GM18517 (cell line): ENCODE data around the gene CALU.

Experiments used
- ATAC-seq: cut with Tn5 transposase; IDR thresholded peaks from one replicate; pipeline ENCODE4 v1.9.1; 2021; ENCODE audit warnings: mild to moderate bottlenecking, moderate library complexity; ENCODE audit not compliant: unreplicated experiment

Gene CALU

DNA sequence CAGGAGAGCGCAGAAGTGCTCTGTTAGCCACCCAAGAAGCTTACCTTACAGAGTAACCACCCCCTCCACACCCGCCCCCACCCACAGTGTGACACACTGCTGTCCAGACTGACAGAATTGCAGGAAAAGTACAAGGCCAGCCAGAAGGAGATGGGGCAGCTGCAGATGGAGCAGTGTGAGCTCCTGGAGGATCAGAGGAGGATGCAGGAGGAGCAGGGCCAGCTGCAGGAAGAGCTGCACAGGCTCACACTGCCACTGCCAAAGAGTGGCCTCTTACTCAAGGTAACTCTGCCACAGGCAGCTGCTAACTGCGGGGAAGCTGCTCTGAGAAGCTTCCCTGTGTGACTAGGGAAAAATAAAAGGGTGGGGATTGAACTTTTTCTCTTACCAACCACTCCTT, 70.2 kb downstream of the CALU start:
- no peak for ATAC-seq

DNA sequence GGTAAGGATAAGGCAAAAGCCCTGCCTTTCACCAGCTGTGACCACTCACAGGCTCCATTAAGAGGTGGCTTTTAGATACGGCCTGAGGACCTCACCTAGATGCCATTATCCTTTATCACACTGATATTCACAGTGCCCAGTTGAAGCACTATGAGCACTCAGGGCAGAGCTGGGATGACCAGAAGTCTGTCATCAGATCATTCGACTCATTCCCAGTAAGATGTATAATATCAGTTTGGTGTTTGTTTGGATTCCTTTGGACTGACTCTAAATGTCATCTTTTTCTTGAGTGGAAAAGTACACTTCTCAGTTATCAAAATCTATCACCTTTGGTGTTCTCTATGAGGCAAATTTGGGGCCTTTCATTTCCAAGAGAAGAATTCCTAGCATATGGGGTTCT, 71.3 kb downstream of the CALU start:
- no peak for ATAC-seq

DNA sequence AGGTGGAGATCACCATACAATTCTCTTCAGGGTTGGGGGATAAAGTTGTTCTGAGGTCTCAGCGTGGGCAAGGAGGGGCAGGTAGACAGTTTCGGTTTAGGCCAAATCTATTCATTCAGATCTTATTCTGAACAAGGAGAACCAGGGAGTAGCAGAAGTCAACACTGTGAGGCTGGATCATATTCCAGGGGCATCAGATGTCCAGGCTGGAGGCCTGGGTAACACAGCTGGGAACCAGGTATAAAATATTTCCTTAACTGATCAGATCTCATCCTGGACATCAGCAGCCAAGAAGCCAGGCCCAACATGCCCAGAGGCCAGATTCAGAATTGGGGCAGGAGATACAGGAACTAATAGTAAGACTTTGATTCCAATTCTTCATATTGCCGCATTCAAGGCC, 71.8 kb downstream of the CALU start:
- ATAC-seq, result no peak

DNA sequence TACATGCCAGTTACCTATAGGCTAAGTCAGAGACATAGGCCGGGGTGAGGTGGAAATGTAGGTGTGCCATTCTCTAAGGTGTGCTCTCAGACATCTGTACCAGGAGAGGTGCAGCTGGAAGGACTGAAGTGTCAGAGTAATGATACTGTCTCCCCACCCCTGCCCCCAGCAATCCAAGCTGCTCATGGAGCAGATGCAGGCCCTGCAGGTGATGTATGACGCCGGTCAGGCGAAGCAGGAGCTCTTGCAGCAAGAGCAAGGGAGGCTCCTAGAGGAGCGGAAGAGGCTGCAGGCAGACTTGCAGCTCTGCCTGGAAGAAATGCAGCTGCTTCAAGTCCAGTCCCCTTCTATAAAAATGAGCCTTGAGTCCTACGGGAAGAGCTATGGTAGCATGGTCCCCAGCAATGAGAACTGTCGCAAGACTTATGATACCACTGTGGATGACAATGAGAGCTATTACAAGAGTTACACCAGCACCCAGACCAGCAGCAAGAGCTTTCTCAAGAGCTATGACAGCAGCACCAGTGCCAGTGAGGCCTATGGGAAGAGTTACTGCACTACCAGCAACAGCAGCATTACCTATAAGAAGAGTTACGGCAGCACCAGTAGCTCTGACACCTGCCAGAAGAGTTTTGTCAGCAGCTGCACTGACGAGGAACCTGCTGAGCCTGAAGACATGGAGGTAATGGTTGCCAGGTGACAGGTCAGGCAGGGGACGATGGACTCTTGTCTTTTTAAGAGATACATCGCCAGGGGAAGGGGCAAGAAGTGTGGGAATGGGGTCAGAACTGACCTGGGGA, 72.7 kb downstream of the CALU start:
- no peak for ATAC-seq

DNA sequence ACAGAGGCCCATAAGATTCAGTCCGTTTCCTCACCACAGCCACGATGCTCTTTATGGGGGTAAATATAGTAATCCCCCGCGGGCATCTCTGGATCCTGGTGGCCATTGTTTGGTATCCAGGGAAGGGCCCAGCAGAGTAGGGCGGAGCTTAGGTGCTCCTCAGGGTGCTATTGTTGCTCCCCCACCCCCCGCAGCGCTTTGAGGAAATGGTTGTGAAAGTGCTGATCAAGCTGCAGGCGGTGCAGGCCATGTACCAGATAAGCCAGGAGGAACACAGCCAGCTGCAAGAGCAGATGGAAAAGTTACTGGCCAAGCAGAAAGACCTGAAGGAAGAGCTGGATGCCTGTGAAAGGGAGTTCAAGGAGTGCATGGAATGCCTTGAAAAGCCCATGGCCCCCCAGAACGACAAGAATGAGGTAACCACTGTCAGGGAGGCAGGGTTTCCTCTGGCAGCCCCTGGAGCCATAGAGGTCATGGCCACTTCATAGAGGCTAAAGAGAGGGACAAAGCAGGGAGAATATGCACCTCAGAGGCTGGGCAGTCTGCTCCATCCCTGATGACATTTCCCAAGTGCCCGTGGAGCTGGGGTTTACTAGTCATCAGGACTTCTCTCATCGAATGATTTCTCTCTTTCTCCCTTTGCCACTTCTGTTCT, 73.5 kb downstream of the CALU start:
- no peak for ATAC-seq

DNA sequence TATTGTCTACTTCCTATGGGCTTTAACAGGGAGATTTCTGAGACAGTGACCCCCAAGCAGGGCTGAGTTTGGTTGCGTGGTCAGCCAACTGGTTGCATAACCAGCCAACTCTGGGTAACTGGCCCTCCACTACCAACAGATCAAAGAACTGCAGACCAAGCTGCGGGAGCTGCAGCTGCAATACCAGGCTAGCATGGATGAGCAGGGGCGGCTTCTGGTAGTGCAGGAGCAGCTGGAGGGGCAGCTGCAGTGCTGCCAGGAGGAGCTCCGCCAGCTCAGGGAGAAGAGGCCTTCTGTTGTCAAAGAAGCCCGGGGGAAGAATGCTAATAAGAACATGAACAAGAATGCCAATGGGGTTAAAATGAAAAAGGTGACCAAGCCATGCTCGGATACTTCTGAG, 75.3 kb downstream of the CALU start:
- no peak for ATAC-seq

DNA sequence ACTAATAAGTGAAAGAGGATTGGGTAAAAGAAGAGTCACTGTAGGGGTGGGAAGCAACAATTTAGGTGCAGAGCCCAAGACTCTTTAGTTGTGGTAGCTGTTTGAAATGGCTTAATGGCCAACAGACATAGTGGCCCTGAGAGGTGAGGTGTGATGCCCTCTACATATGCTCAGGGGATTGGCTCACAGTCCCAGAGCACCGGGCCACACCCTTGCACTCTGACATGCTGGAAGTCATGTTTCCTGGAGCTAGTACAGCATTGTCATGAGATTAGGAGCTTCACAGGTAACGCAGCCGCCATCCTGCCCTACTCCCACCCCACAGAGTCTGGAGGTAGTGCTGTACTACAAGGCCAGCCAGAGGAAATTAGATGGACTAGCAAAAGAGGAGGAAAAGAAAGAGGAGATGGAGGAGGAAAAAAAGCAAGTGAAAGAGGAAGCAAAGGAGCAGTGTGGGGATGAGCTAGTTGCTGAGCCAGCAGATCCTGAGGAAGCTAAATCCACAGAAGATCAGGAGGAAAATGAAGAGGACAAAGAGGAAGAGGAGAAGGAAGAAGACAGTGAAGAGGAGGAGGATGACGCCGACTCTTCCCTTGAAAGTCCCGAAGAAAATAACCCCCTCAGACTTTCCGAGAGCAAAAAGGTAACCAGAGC, 76.3 kb downstream of the CALU start:
- no peak for ATAC-seq

DNA sequence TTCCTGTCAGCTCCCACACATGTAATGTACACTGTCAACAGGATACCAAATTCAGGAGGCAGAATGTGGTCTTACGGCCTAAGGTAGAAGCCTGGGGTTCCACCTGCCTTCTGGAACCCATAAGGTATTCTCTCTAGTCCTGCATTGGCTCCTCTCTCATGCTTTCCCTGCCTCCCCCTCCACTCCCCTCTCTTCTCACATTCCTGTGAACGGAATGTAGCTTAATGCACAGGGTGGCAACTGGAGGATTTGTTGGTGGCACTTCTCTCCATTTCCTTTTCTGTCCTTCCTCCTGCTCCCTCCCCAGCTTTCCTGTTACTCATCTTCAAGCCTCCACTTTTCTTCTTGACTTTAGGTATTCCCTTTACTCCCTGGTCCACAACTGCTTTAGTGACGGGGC, 79.5 kb downstream of the CALU start:
- no peak for ATAC-seq
